Astrocyte (in vitro differentiated cells and primary cell): Measurements from ENCODE around the gene USP6. TPM values are rescaled to one million over a fixed set of nuclear protein-coding genes. Genes with fewer than 3 reads are reported as not detected.
"Not testable (repeated sequence)": the region's sequence is repeated elsewhere in the genome, so short reads cannot be mapped to it uniquely, and the experiment has no call there.

Experiments
- DNase-seq: peaks from one replicate; pipeline ENCODE4 v3.0.0-alpha.2; 2010; ENCODE audit warnings: low read depth
- FAIRE-seq: peaks from 2 replicates; lab custom pipeline; 2011; peaks lifted over from hg19 to GRCh38; lab: Jason Lieb, UNC
- H2AFZ ChIP-seq: 2 replicates; pipeline ENCODE4 v1.6.0; 2012; ENCODE audit warnings: low read depth, low read length, inconsistent platforms
- H3K27ac ChIP-seq: 2 replicates; pipeline ENCODE4 v1.5.1; 2011; ENCODE audit warnings: low read depth, low read length, inconsistent platforms
- H3K27me3 ChIP-seq: 2 replicates; pipeline ENCODE4 v1.6.0; 2011; ENCODE audit warnings: low read length, inconsistent platforms; ENCODE audit not compliant: insufficient read depth
- H3K36me3 ChIP-seq: 2 replicates; pipeline ENCODE4 v1.5.1; 2011; ENCODE audit warnings: low read length, inconsistent platforms; ENCODE audit not compliant: insufficient read depth
- H3K4me1 ChIP-seq: 2 replicates; pipeline ENCODE4 v1.5.1; 2011; ENCODE audit warnings: low read length, inconsistent platforms; ENCODE audit not compliant: insufficient read depth
- H3K4me2 ChIP-seq: 2 replicates; pipeline ENCODE4 v1.6.0; 2012; ENCODE audit warnings: low read length, inconsistent platforms
- H3K4me3 ChIP-seq: 2 replicates; pipeline ENCODE4 v1.5.1; 2011; ENCODE audit warnings: low read depth, mild to moderate bottlenecking, low read length, inconsistent platforms; ENCODE audit not compliant: insufficient read depth
- H3K79me2 ChIP-seq: 2 replicates; pipeline ENCODE4 v1.6.0; 2012; ENCODE audit warnings: mild to moderate bottlenecking, low read length, inconsistent platforms; ENCODE audit not compliant: insufficient read depth
- H3K9ac ChIP-seq: 2 replicates; pipeline ENCODE4 v1.6.0; 2012; ENCODE audit warnings: mild to moderate bottlenecking, low read length, inconsistent platforms
- H3K9me3 ChIP-seq: 2 replicates; pipeline ENCODE4 v1.5.1; 2012; ENCODE audit warnings: low read depth, mild to moderate bottlenecking, low read length, inconsistent platforms; ENCODE audit not compliant: insufficient read depth
- H4K20me1 ChIP-seq: 2 replicates; pipeline ENCODE4 v1.6.0; 2012; ENCODE audit warnings: low read length, inconsistent platforms; ENCODE audit not compliant: insufficient read depth
- H3K27ac Mint-ChIP-seq: one replicate; pipeline ENCODE4 v1.8.0; 2021; ENCODE audit warnings: mild to moderate bottlenecking, mixed read lengths; ENCODE audit not compliant: unreplicated experiment
- H3K27me3 Mint-ChIP-seq: one replicate; pipeline ENCODE4 v1.8.0; 2021; ENCODE audit warnings: low read depth, mixed read lengths; ENCODE audit not compliant: unreplicated experiment
- H3K36me3 Mint-ChIP-seq: one replicate; pipeline ENCODE4 v1.8.0; 2021; ENCODE audit warnings: low read depth, mixed read lengths; ENCODE audit not compliant: unreplicated experiment
- H3K4me1 Mint-ChIP-seq: one replicate; pipeline ENCODE4 v1.8.0; 2021; ENCODE audit warnings: low read depth, mixed read lengths; ENCODE audit not compliant: unreplicated experiment
- H3K4me3 Mint-ChIP-seq: one replicate; pipeline ENCODE4 v1.8.0; 2021; ENCODE audit warnings: mild to moderate bottlenecking, moderate library complexity, mixed read lengths; ENCODE audit not compliant: unreplicated experiment
- H3K9me3 Mint-ChIP-seq: one replicate; pipeline ENCODE4 v1.8.0; 2021; ENCODE audit warnings: mild to moderate bottlenecking, mixed read lengths; ENCODE audit not compliant: unreplicated experiment
- EZH2 ChIP-seq: IDR thresholded peaks from 2 replicates; pipeline ENCODE4 v1.6.1; 2012; ENCODE audit warnings: mild to moderate bottlenecking, low read length, inconsistent platforms; ENCODE audit not compliant: insufficient read depth
- total RNA-seq: library from RNA; stranded (reverse); gene quantifications from 2 replicates; pipeline ENCODE4 v1.2.1, GENCODE V29; 2021
- TF ChIP-seq, protein P1 (sequence below): IDR thresholded peaks from 2 replicates; pipeline ENCODE4 v1.5.1; 2011; ENCODE audit warnings: low read depth, mild to moderate bottlenecking, inconsistent platforms, low read length, moderate library complexity; ENCODE audit not compliant: insufficient read depth

Gene USP6
- total RNA-seq, 1 donor from 2014 or later: 0.86 TPM

DNA sequence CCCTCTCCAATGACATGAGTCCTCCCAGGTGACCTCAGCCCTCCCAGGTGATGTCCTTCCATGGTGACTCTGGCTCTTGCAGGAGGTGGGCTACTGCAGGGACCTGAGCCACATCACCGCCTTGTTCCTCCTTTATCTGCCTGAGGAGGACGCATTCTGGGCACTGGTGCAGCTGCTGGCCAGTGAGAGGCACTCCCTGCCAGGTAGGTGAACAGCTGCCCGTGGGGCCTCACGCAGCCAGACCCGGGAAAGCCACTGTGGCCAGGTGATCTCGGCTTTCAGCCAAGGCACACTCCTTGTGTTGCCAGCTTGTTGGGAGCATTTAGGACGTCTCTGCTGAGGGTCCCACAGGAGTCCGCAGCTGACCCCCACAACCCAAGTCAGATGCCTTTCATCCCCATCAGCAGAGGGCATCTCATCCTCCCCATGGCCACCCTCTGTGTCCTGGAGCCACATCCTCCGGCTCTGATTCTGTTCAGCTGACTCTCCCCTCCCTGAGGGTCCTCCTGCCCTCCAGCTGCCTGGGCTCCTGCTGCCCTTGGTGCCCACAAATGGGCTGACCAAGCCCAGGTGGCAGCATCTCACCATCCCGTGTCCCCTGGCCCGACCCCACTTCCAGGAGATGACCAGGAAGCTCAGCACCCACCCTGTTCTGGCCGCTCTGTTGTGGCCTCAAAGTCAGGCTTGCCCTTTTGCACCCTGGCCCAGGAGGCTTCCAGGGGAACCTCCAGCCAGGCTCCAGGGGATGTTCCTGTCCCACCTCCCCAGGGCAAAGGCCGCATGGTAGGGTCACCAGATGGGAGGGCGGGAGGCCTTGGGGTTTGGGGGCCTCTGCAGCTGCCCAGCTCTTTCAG, 20.1 kb downstream of the USP6 start:
- H3K4me2 ChIP-seq: no peak overlapping the region
- H2AFZ ChIP-seq: no peak overlapping the region
- H3K27ac ChIP-seq: no peak overlapping the region
- H3K9me3 ChIP-seq: no peaks in the 10 kb centered on the region
- DNase-seq (no peak), FAIRE-seq (no peak)
- no peak overlapping the region for H3K4me3 ChIP-seq
- Mint-ChIP-seq H3K27ac (no peak overlapping the region), H3K4me3 (no peak overlapping the region), H3K9me3 (peaks cover 2% of the 10 kb centered on the region), H3K4me1 (peaks cover 9% of the 10 kb centered on the region), H3K27me3 (peaks cover 2% of the 10 kb centered on the region), H3K36me3 (no peaks in the 10 kb centered on the region)
- H4K20me1 ChIP-seq: no peaks in the 10 kb centered on the region
- no peak overlapping the region for H3K9ac ChIP-seq
- no peaks in the 10 kb centered on the region for H3K79me2 ChIP-seq
- H3K27me3 ChIP-seq: no peaks in the 10 kb centered on the region
- no peaks in the 10 kb centered on the region for H3K36me3 ChIP-seq
- no peak for TF ChIP-seq EZH2
- TF ChIP-seq, protein P1, sequence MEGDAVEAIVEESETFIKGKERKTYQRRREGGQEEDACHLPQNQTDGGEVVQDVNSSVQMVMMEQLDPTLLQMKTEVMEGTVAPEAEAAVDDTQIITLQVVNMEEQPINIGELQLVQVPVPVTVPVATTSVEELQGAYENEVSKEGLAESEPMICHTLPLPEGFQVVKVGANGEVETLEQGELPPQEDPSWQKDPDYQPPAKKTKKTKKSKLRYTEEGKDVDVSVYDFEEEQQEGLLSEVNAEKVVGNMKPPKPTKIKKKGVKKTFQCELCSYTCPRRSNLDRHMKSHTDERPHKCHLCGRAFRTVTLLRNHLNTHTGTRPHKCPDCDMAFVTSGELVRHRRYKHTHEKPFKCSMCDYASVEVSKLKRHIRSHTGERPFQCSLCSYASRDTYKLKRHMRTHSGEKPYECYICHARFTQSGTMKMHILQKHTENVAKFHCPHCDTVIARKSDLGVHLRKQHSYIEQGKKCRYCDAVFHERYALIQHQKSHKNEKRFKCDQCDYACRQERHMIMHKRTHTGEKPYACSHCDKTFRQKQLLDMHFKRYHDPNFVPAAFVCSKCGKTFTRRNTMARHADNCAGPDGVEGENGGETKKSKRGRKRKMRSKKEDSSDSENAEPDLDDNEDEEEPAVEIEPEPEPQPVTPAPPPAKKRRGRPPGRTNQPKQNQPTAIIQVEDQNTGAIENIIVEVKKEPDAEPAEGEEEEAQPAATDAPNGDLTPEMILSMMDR: no peak
- no peaks in the 10 kb centered on the region for H3K4me1 ChIP-seq

DNA sequence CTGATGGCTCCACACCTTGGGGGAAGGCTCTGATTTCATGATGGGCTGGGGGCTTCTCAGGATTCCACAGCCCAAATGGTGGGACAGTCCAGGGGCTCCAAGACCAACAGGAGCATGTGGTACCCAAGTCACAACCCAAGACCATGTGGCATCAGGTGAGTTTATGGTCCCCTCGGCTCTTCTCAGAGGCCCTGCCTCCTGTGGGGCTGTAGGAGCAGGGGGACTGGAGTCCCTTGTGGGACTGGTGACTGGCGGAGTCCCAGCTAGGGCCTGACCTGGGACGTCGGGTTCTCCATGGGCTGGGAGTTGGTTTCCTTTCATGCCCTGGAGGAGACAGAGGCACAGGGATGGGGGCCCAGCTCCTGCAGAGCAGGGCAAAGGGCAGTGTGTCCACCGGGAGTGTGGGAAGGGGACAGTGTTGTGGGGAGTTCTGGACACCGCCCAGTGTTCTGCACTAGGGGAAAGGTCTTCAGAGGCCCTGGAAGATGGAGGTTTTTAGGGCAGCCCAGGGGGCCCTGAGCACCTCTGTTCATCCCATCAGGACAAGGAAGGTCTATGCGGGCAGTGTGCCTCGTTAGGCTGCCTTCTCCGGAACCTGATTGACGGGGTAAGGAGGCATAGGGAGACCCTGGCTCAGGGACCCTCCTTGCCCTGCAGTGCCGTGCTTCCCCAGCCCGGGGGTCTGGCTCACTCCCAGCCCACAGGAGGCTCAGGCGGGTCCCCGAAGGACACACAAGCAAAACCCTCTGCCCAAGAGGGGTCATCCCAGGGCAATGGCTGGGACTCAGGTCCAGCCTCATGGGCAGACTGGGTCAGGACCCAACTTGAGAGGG, 21.0 kb downstream of the USP6 start:
- H3K79me2 ChIP-seq, H3K4me1 ChIP-seq, DNase-seq, H3K4me1 Mint-ChIP-seq, H3K36me3 Mint-ChIP-seq, H4K20me1 ChIP-seq, H3K4me3 Mint-ChIP-seq, FAIRE-seq, H3K27me3 Mint-ChIP-seq, H2AFZ ChIP-seq, H3K27me3 ChIP-seq, H3K9me3 ChIP-seq, H3K4me2 ChIP-seq, H3K36me3 ChIP-seq, H3K9me3 Mint-ChIP-seq, H3K27ac Mint-ChIP-seq, H3K4me3 ChIP-seq, H3K27ac ChIP-seq, H3K9ac ChIP-seq: not testable (repeated sequence)

DNA sequence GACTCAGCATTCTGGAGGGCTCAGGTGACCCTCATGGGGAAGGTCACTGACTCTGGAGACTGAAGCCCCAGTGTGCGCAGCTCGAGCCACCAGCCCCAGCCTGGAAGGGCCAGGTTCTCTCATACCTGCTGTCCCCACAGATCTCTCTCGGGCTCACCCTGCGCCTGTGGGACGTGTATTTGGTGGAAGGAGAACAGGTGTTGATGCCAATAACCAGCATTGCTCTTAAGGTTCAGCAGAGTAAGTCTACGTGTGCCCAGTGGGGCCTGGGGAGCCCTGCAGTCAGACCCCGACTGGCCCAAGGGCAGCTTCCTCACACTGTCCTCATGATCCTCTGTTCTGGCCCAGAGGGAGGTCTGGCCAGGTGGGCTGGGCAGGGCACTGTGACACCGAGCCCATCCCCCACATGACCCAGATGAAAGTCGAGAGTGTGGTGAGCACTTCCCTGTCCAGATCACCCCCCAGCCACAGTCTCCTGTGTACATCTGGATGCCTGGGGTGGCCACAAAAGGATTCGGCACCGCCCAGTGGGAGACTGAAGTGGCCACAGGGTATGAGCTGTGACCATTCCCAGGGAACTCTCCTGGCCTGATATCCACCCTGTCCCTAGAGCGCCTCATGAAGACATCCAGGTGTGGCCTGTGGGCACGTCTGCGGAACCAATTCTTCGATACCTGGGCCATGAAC, 21.8 kb downstream of the USP6 start:
- not testable (repeated sequence) for H3K27ac ChIP-seq, H3K9me3 ChIP-seq, FAIRE-seq, H3K9me3 Mint-ChIP-seq, H3K9ac ChIP-seq, H3K27me3 Mint-ChIP-seq, H3K4me3 Mint-ChIP-seq, H3K79me2 ChIP-seq, H3K36me3 ChIP-seq, H3K4me1 Mint-ChIP-seq, H3K4me3 ChIP-seq, H3K36me3 Mint-ChIP-seq, H3K4me2 ChIP-seq, H3K27ac Mint-ChIP-seq, H4K20me1 ChIP-seq, DNase-seq, H3K27me3 ChIP-seq, H2AFZ ChIP-seq, H3K4me1 ChIP-seq

DNA sequence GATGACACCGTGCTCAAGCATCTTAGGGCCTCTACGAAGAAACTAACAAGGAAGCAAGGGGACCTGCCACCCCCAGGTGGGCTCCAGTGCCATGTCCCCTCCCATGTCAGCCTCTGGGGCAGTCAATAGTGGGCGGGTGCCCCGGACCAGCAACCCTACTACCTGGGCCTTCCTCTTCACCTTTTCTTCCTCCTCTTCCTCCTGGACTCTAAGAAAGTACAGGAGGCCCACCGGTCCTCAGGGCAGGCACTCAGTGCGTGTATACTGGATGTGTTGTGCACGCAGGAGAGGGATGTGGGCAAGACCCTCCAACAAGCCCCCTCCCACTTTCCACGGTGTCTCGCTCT, 22.3 kb downstream of the USP6 start:
- not testable (repeated sequence) for H3K9me3 Mint-ChIP-seq, H3K36me3 Mint-ChIP-seq, H3K79me2 ChIP-seq, DNase-seq, FAIRE-seq, H3K27me3 ChIP-seq, H3K27me3 Mint-ChIP-seq, H3K9me3 ChIP-seq, H3K27ac ChIP-seq, H3K9ac ChIP-seq, H4K20me1 ChIP-seq, H3K27ac Mint-ChIP-seq, H3K36me3 ChIP-seq, H3K4me1 Mint-ChIP-seq, H3K4me2 ChIP-seq, H3K4me1 ChIP-seq, H2AFZ ChIP-seq, H3K4me3 ChIP-seq, H3K4me3 Mint-ChIP-seq
